Measurements from ENCODE around the gene PUM1. TPM values are rescaled to one million over a fixed set of nuclear protein-coding genes. Genes with fewer than 3 reads are reported as not detected.
A peak's percentile ranks its signal among the peaks of the same experiment; 100 is the strongest.

PUM1 gene
- total and polyA plus RNA-seq, 12 donors, result 22.6 to 167 (median 91.5) TPM

- no peaks in the 10 kb centered on the region for H3K9me3 ChIP-seq (replicated peaks in 1 of 3)
- H3K4me3 ChIP-seq, result no peak overlapping the region
- intact Hi-C loops (cut with DNase I), result no loop called here
- peak overlapping the region; percentile 51 to 94 (median 78) for H3K27ac ChIP-seq
- peaks cover 61 to 69% of the 10 kb centered on the region in 2 donors for H3K4me1 ChIP-seq (replicated peaks in 1 of 2)
- H3K36me3 ChIP-seq (replicated peaks in 1 of 2), result no peaks in the 10 kb centered on the region
- TF ChIP-seq POLR2A (IDR thresholded peaks at IDR 0.05) (no peak), CTCF (IDR thresholded peaks at IDR 0.05) (no peak)
- DNase-seq, result peak in 3 of 7 donors; percentile 42 to 61 (median 47)
- 44 to 58% (median 50%) methylated on average over 6 to 9 of the region's 9 CpGs for WGBS, 4 donors
- H3K27me3 ChIP-seq, result no peaks in the 10 kb centered on the region
Observed at GRCh38 chr1:30902593-30903290, 162.8 kb downstream of the PUM1 start.

GRCh38 chr1:30901798-30902581 is 163.5 kb downstream of the PUM1 start:
- no peaks in the 10 kb centered on the region for H3K9me3 ChIP-seq (replicated peaks in 1 of 3)
- intact Hi-C loops (cut with DNase I), result no loop called here
- peak in 3 of 7 donors; percentile 42 to 64 (median 47) for DNase-seq
- no peaks in the 10 kb centered on the region for H3K27me3 ChIP-seq
- 21 to 57% (median 28%) methylated on average over 3 to 11 of the region's 11 CpGs for WGBS, 4 donors
- no peaks in the 10 kb centered on the region for H3K36me3 ChIP-seq (replicated peaks in 1 of 2)
- H3K4me1 ChIP-seq (replicated peaks in 1 of 2), result peaks cover 54 to 63% of the 10 kb centered on the region in 2 donors
- TF ChIP-seq CTCF (IDR thresholded peaks at IDR 0.05) (no peak), POLR2A (IDR thresholded peaks at IDR 0.05) (no peak)
- peak overlapping the region in 1 of 4 donors; percentile 26 for H3K4me3 ChIP-seq
- H3K27ac ChIP-seq, result peak overlapping the region; percentile 51 to 94 (median 78)

- H3K27ac ChIP-seq, result peak overlapping the region in 3 of 5 donors; percentile 78 to 94 (median 81)
- intact Hi-C loops (cut with DNase I), result no loop called here
- TF ChIP-seq POLR2A (IDR thresholded peaks at IDR 0.05) (no peak), CTCF (IDR thresholded peaks at IDR 0.05) (no peak)
- WGBS, 4 donors, result 71 to 80% (median 74%) methylated on average over 3 of the region's 3 CpGs
- H3K4me1 ChIP-seq (replicated peaks in 1 of 2), result peaks cover 46 to 59% of the 10 kb centered on the region in 2 donors
- H3K36me3 ChIP-seq (replicated peaks in 1 of 2), result no peaks in the 10 kb centered on the region
- no peak overlapping the region for H3K4me3 ChIP-seq
- H3K9me3 ChIP-seq (replicated peaks in 1 of 3), result no peaks in the 10 kb centered on the region
- peak in 3 of 7 donors; percentile 36 to 58 (median 44) for DNase-seq
- H3K27me3 ChIP-seq, result no peaks in the 10 kb centered on the region
Observed at GRCh38 chr1:30900931-30901560, 164.5 kb downstream of the PUM1 start.

GRCh38 chr1:30900486-30900885 is 165.0 kb downstream of the PUM1 start:
- no peaks in the 10 kb centered on the region for H3K9me3 ChIP-seq (replicated peaks in 1 of 3)
- TF ChIP-seq CTCF (IDR thresholded peaks at IDR 0.05) (no peak), POLR2A (IDR thresholded peaks at IDR 0.05) (no peak)
- intact Hi-C loops (cut with DNase I), result no loop called here
- H3K4me1 ChIP-seq (replicated peaks in 1 of 2), result peaks cover 46 to 59% of the 10 kb centered on the region in 2 donors
- WGBS, 4 donors, result 66 to 77% (median 71%) methylated on average over 5 to 6 of the region's 6 CpGs
- H3K27me3 ChIP-seq, result no peaks in the 10 kb centered on the region
- H3K4me3 ChIP-seq, result no peak overlapping the region
- H3K27ac ChIP-seq, result peak overlapping the region in 2 of 5 donors; percentile 81 to 94
- DNase-seq, result peak in 1 of 7 donors; percentile 14
- H3K36me3 ChIP-seq (replicated peaks in 1 of 2), result no peaks in the 10 kb centered on the region

Data from adrenal gland (tissue), 12 donors.